Measurements from ENCODE around the gene TAF1B.

DNA sequence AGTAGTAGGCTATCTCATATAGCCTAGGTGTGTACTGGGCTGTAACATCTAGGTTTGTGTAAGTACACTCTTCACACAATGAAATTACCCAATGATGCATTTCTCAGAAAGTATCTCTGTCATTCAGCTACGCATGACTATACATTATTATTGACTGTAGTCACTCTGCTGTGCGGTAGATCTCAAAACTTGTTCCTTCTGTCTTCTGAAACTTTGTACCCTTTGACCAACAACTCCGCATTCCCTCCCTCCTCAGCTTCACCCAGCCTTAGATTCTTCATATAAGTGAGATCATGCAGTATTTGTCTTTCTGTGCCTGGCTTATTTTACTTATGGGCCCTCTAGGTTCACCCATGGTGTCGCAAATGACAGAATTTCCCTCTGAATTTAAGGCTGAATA is 49.0 kb downstream of the TAF1B start:
- TF ChIP-seq, protein P1, sequence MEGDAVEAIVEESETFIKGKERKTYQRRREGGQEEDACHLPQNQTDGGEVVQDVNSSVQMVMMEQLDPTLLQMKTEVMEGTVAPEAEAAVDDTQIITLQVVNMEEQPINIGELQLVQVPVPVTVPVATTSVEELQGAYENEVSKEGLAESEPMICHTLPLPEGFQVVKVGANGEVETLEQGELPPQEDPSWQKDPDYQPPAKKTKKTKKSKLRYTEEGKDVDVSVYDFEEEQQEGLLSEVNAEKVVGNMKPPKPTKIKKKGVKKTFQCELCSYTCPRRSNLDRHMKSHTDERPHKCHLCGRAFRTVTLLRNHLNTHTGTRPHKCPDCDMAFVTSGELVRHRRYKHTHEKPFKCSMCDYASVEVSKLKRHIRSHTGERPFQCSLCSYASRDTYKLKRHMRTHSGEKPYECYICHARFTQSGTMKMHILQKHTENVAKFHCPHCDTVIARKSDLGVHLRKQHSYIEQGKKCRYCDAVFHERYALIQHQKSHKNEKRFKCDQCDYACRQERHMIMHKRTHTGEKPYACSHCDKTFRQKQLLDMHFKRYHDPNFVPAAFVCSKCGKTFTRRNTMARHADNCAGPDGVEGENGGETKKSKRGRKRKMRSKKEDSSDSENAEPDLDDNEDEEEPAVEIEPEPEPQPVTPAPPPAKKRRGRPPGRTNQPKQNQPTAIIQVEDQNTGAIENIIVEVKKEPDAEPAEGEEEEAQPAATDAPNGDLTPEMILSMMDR (IDR thresholded peaks at IDR 0.05): no peak
- TF ChIP-seq, protein P2, sequence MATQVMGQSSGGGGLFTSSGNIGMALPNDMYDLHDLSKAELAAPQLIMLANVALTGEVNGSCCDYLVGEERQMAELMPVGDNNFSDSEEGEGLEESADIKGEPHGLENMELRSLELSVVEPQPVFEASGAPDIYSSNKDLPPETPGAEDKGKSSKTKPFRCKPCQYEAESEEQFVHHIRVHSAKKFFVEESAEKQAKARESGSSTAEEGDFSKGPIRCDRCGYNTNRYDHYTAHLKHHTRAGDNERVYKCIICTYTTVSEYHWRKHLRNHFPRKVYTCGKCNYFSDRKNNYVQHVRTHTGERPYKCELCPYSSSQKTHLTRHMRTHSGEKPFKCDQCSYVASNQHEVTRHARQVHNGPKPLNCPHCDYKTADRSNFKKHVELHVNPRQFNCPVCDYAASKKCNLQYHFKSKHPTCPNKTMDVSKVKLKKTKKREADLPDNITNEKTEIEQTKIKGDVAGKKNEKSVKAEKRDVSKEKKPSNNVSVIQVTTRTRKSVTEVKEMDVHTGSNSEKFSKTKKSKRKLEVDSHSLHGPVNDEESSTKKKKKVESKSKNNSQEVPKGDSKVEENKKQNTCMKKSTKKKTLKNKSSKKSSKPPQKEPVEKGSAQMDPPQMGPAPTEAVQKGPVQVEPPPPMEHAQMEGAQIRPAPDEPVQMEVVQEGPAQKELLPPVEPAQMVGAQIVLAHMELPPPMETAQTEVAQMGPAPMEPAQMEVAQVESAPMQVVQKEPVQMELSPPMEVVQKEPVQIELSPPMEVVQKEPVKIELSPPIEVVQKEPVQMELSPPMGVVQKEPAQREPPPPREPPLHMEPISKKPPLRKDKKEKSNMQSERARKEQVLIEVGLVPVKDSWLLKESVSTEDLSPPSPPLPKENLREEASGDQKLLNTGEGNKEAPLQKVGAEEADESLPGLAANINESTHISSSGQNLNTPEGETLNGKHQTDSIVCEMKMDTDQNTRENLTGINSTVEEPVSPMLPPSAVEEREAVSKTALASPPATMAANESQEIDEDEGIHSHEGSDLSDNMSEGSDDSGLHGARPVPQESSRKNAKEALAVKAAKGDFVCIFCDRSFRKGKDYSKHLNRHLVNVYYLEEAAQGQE (IDR thresholded peaks at IDR 0.05; ENCODE audit: insufficient read depth in 1 of 2, low read depth in 2 of 2, low read length in 1 of 2): no peak
